ENCODE results near the gene MTRF1L. TPM values are rescaled to one million over a fixed set of nuclear protein-coding genes. Genes with fewer than 3 reads are reported as not detected.

Gene MTRF1L
- total RNA-seq, 1 experiment from 2014 or later, result 25.5 TPM

DNA sequence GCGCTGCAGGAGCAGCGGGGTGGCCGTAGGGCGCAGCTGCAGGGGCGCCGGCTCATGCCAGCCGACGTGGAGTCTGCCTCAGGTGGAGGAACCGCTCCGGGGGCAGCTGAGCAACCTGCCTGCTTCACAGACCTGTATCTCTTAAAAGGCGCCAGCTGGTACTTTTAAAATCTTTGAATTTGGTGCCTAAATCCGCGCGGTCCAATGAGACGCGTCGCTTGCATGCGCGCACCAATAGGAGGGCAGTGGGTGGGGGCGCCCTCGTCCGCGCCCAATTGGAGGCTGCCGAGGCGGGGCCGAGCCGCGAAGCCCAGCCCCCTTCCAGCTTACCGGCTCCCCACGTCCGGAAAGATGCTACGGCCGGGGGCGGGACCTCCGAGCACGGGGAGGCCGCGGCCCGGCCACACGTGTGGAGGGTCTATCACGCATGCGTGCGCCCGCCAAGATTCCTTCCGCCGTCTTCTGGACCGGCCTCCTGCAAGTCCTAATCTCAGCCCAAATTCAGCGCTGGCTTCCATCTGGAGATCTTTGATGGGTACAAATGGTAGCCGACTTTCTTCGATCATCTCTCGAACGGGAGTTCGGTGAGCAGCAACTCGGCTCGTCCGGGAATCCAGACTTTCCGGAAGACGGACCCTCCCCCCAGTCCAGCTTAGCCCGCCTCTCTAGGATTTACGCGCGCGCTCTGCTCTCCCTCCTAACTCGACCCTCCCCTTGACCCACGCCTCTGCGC, 19.4 kb downstream of the MTRF1L start, which contains the start of gene FBXO5:
FBXO5 (minus strand) TSS at position 138 of the 733 bp plus-strand sequence; CDS start at position 56, 82 bp downstream.
- CTCF ChIA-PET, result interaction anchor here (0.7 kb wide), 2 partner anchors 158 to 326 kb away, joined by 3 to 4 read pairs; no protein-coding TSS in a partner anchor
- Mint-ChIP-seq H3K27ac (ENCODE audit: low read depth, unreplicated experiment) (peak within 1 kb of the TSS; percentile 89), H3K4me1 (ENCODE audit: insufficient read depth, unreplicated experiment) (peaks cover 28% of the 10 kb centered on the region), H3K36me3 (ENCODE audit: insufficient read depth, unreplicated experiment) (peaks cover 15% of the 10 kb centered on the region), H3K9me3 (ENCODE audit: unreplicated experiment) (no peaks in the 10 kb centered on the region), H3K27me3 (ENCODE audit: insufficient read depth, unreplicated experiment) (no peaks in the 10 kb centered on the region), H3K4me3 (ENCODE audit: unreplicated experiment) (peak within 1 kb of the TSS; percentile 87)
- TF ChIP-seq, protein P1, sequence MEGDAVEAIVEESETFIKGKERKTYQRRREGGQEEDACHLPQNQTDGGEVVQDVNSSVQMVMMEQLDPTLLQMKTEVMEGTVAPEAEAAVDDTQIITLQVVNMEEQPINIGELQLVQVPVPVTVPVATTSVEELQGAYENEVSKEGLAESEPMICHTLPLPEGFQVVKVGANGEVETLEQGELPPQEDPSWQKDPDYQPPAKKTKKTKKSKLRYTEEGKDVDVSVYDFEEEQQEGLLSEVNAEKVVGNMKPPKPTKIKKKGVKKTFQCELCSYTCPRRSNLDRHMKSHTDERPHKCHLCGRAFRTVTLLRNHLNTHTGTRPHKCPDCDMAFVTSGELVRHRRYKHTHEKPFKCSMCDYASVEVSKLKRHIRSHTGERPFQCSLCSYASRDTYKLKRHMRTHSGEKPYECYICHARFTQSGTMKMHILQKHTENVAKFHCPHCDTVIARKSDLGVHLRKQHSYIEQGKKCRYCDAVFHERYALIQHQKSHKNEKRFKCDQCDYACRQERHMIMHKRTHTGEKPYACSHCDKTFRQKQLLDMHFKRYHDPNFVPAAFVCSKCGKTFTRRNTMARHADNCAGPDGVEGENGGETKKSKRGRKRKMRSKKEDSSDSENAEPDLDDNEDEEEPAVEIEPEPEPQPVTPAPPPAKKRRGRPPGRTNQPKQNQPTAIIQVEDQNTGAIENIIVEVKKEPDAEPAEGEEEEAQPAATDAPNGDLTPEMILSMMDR (IDR thresholded peaks at IDR 0.05; ENCODE audit: unreplicated experiment), result no peak
- POLR2A ChIA-PET, result interaction anchor here (0.7 to 5.3 kb wide), 11 partner anchors 9 to 604 kb away, joined by 3 to 100 read pairs (median 3); partner anchors contain the start of gene MTRF1L
- no TSS peak for BruUV-seq (replicated peaks)
- DNase-seq (ENCODE audit: unreplicated experiment), result peak; percentile 97
- intact Hi-C loops (cut with micrococcal nuclease), result no loop called here

DNA sequence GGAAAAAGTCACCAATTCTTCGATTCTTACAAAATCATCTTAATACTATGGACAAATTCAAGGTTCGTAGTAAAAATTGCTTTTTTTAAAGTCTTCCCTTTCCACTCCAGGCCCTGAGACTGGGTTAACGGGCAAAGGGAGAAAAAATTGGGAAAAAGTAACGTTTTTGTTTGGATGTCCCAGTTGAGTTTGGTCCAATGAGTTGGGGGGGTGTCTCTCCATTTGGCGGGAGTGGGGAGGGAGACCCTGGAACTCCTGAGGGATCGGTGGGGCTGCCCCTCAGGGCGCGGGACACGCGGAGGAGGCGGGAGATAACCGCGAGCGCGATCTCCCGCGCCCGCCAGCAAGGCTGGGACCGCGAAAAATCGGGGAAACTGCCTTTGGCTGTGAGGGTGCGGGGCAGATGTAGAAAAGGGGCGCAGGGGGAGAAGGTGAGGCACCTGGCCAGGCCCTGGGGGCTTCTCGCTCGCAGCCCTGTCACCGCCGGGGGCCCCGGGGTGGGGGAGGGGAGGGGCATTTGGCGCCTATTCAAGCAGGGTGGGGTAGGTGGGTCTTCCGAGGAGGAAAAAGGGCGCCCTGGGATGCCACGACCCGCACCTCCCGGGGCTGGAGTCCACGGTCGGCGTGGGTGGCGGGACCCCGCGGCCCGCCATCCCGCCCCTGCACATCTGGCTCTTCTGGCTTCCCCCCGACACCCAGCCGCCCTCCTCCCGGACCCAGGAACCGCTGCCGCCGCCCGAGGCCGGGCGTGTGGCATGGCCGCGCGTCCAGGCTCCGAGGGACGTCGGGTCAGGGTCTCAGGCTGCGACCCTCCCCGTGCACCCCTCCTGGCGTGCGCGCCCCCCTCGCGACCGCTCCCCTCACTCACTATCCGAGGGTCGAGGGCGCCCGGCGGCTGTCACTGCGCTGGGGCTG, 20.3 kb downstream of the MTRF1L start:
- intact Hi-C loops (cut with micrococcal nuclease), result no loop called here
- no TSS peak for BruUV-seq (replicated peaks)
- Mint-ChIP-seq H3K9me3 (ENCODE audit: unreplicated experiment) (no peaks in the 10 kb centered on the region), H3K27me3 (ENCODE audit: insufficient read depth, unreplicated experiment) (no peaks in the 10 kb centered on the region), H3K4me1 (ENCODE audit: insufficient read depth, unreplicated experiment) (peaks cover 28% of the 10 kb centered on the region), H3K4me3 (ENCODE audit: unreplicated experiment) (peak overlapping the region; percentile 87), H3K36me3 (ENCODE audit: insufficient read depth, unreplicated experiment) (peaks cover 14% of the 10 kb centered on the region), H3K27ac (ENCODE audit: low read depth, unreplicated experiment) (no peak overlapping the region)
- no peak for DNase-seq (ENCODE audit: unreplicated experiment)
- CTCF ChIA-PET, result no interaction called here
- POLR2A ChIA-PET, result interaction anchor here (0.7 to 5.3 kb wide), 7 partner anchors 8 to 407 kb away, joined by 3 to 100 read pairs (median 5); partner anchors contain the start of gene MTRF1L
- TF ChIP-seq, protein P1 (IDR thresholded peaks at IDR 0.05; ENCODE audit: unreplicated experiment), result no peak

DNA sequence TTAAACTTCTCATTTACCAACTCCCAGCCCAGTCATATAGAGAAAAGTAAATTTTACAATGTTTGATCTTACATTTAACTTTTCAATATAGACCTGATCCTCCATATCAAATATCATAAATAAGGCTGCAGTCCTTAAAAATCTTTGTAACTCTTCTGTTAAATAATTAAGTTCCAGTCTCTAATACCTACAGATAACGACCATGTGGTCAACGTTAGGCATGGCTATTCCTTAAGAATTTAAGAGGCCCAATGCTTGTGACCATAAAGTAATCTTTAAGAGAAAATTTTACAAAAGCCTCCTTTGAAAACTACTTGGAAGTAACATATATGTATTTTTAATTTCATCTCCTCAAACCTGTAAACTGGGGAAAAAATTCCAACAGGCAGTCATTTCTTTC, 21.3 kb downstream of the MTRF1L start:
- POLR2A ChIA-PET, result interaction anchor here (0.6 to 1.5 kb wide), 2 partner anchors 20 to 123 kb away, joined by 3 to 4 read pairs; no protein-coding TSS in a partner anchor
- peaks cover 5% of the 10 kb centered on the region for H3K36me3 Mint-ChIP-seq (ENCODE audit: insufficient read depth, unreplicated experiment)
- peak overlapping the region; percentile 87 for H3K4me3 Mint-ChIP-seq (ENCODE audit: unreplicated experiment)
- CTCF ChIA-PET, result no interaction called here
- intact Hi-C loops (cut with micrococcal nuclease), result no loop called here
- no peak for DNase-seq (ENCODE audit: unreplicated experiment)
- peaks cover 37% of the 10 kb centered on the region for H3K4me1 Mint-ChIP-seq (ENCODE audit: insufficient read depth, unreplicated experiment)
- BruUV-seq (replicated peaks), result TSS peak; percentile 48
- TF ChIP-seq, protein P1 (IDR thresholded peaks at IDR 0.05; ENCODE audit: unreplicated experiment), result no peak
- peak overlapping the region; percentile 79 for H3K27ac Mint-ChIP-seq (ENCODE audit: low read depth, unreplicated experiment)
- H3K9me3 Mint-ChIP-seq (ENCODE audit: unreplicated experiment), result no peaks in the 10 kb centered on the region
- H3K27me3 Mint-ChIP-seq (ENCODE audit: insufficient read depth, unreplicated experiment), result no peaks in the 10 kb centered on the region

DNA sequence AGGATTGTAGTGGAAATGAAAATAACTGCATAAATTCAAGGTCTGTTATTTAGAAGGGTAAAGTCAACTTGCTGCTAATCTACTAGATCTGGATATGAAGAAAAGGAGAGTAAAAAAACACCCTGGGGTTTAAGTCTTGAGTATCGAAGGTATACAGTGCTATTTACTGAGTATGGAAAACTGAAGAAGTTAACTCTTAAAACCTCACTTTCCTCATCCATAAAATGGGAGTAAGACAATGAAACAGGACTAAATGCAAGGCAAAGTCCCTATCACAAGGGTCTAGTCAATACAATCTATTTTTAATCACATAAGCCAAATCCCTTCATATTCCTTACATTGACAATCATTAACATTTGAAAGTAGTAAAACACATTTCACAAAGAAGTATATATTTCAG, 21.9 kb downstream of the MTRF1L start:
- Mint-ChIP-seq H3K4me1 (ENCODE audit: insufficient read depth, unreplicated experiment) (peaks cover 43% of the 10 kb centered on the region), H3K9me3 (ENCODE audit: unreplicated experiment) (no peaks in the 10 kb centered on the region), H3K4me3 (ENCODE audit: unreplicated experiment) (peak overlapping the region; percentile 87), H3K27ac (ENCODE audit: low read depth, unreplicated experiment) (peak overlapping the region; percentile 79), H3K36me3 (ENCODE audit: insufficient read depth, unreplicated experiment) (peaks cover 5% of the 10 kb centered on the region), H3K27me3 (ENCODE audit: insufficient read depth, unreplicated experiment) (no peaks in the 10 kb centered on the region)
- CTCF ChIA-PET, result no interaction called here
- TF ChIP-seq, protein P1 (IDR thresholded peaks at IDR 0.05; ENCODE audit: unreplicated experiment), result no peak
- BruUV-seq (replicated peaks), result no TSS peak
- no peak for DNase-seq (ENCODE audit: unreplicated experiment)
- intact Hi-C loops (cut with micrococcal nuclease), result no loop called here
- POLR2A ChIA-PET, result interaction anchor here (0.9 to 1.6 kb wide), 3 partner anchors 21 to 28 kb away, joined by 3 to 4 read pairs (median 3); no protein-coding TSS in a partner anchor
